GM21360 (cell line): ENCODE results near the gene AGK.

Experiments used
- ATAC-seq: cut with Tn5 transposase; IDR thresholded peaks from one replicate; pipeline ENCODE4 v1.9.1; 2021; ENCODE audit warnings: mild to moderate bottlenecking, moderate library complexity; ENCODE audit not compliant: unreplicated experiment

Gene AGK

GRCh38 chr7:141584935-141585334 lies 33.7 kb downstream of the AGK start:
- ATAC-seq, result no peak

DNA sequence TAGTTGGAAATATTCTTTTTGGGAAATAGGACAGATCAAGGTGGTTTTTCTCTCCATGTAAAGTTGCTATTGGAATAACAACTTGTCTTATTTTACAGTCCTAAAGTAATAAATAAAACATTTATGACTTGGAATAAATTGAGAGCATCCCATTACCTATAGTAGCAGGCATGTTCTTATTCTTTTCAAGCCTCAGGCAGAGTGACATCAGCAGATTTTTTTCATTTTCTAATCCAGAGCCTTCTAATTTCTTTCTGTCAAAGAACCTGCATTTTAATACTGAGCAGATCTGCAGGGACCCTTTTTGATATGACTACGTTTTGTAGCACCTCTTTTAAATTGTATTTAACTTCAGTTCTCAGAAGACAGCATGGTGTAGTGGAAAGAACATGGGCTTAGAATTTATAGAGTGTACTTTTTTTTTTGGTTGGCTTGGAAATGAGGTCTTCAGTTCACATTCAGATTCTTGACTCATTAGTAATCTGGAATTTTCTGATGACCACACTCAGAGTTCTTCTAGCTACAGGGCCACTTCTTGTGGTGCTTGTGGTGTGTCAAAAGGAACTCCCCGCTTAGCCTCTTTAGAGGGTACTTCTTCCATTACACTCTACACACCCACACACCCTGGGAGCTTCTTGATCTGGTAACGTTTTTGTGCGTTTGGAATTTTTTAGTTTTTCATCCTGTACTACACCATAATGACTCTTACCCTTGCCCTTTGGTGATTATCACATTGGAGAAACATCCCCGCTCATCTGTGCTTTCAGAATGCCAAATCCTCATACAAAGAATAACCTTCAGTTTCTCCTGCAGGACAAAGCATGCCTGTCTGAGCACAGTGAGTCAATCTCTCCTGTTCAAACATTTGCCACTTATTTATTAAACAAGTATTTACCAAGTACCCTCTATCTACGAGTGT lies 34.6 kb downstream of the AGK start:
- ATAC-seq, result peak; percentile 92

GRCh38 chr7:141586878-141587277 lies 35.7 kb downstream of the AGK start:
- no peak for ATAC-seq

DNA sequence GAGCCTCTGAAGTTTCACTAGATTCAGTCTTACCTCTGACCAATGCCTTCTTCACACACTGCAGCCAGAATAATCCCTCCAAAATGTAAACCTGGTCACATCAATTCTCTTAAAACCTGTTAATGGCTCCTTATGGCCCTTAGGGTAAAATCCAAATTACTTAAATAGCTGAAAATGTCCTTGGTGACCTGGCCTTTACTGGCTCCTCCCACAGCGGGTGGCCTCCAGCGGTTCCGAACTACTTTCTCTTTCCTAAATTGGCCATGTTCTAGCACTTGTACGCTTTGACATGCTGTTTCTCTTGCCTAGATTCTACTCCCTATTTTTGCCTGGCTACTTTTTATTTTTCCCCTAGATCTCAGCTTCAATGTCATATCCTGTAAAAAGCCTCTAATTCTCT lies 36.1 kb downstream of the AGK start:
- ATAC-seq, result no peak

DNA sequence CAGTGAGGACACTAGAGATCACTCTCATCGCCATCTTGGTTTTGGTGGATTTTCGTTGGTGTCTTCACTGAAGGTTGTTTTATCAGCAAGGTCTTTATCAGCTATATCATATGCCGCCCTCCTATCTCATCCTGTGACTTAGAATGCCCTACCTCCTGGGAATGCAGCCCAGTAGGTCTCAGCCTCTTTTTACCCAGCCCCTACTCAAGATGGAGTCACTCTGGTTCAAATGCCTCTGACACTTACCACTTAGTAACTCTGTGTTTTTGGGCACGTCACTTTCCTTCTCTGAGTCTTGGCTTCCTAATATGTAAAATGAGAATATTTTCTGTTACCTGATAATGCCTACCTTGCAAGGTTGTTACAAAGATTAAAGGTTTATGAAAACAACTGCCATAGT lies 37.7 kb downstream of the AGK start:
- no peak for ATAC-seq

DNA sequence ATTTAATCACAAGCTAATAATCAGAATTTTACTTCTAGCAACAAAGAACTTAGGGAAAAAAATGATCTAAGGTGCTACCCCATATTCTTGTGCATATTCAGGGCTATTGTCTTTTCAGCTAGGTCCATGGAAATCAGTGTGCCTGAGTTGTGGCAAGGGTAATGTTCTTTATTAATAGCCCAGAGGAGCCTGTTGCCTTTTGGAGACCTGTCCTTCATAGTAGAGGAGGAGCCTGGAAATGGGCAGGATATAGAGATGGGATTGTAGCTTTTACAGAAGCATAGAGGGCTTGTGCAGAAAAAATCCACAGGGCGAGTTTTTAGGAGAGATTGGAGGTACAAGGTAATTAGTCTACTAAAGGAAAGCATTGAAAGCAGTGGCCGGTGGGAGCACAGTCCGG lies 38.9 kb downstream of the AGK start:
- no peak for ATAC-seq

DNA sequence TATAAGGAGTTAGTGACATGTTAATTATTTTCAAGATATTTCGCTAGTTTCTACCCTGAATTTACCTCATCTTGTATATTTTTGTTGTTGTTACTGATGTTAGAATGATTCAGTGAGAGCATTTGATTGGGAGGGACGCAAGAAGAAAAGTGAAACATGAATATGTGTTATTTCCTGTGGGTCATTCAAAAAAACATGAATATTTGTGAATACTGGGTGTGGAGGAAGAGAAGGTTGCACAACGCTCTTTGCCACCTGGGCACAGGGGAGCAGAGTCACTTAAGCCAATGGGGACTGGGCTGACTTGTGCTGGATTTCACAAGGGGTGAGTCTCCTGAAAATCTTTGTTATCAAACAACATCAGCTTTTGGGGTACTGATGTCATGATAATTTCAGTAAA lies 39.5 kb downstream of the AGK start:
- no peak for ATAC-seq

DNA sequence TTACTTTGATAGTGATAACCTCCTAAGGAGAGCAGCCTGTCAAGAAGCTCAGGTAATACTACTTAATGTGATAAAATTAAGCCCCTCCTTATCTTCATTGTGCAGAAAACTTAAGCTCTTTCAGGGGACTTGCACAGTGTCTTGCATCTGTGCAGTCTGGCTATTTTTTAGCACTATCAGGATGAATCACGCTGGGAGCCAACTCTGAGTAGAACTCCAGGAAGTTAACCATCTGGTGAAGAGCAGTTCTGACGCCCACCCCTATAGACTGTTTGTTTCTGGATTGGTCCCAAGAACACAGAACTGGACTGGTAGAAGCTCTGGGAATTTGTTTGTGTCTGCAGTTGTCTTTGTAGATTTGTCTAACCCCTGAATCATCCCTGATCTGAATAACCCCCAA lies 41.9 kb downstream of the AGK start:
- ATAC-seq, result peak; percentile 71

- ATAC-seq, result no peak
Measured at GRCh38 chr7:141597966-141598365, 46.8 kb downstream of the AGK start.

GRCh38 chr7:141598408-141598807 lies 47.2 kb downstream of the AGK start:
- ATAC-seq, result no peak

DNA sequence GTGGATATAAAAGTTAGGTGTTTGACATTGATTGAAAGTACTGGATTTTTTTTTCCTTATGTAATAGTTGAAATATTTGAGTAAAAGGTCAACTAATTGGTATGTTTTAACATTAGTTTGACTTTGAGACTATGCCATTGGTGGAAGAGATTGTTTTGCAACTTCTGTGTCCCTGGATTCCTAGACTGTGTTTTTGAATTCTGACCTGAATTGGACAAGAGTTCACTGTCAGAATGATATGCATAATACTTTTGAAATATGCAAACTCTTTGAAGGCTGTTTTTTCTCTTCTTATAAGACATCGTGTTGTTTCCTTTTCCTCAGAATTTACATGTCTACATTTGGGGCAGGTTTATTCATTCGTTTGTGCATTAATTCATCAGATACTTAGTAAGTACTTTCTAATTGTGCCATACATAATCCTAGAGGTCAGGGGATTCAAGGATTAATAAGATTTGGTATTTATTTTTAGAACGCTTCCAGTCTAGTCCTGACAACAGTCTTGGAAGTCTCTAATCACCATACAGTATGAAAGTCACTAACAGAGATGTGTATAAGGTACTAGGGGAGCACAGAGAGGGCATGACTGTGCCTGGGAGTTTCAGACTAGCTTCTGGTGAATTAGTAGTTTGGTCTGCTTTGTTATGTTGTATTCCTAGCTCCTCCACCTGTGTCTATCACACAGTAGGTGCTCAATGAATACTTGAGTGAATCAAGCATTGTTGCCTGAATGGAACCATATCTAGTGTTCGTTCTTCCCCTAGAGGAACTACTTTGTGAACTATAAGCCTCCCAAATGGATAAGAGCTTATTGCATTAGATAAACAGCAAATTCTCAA lies 49.2 kb downstream of the AGK start:
- ATAC-seq, result no peak

DNA sequence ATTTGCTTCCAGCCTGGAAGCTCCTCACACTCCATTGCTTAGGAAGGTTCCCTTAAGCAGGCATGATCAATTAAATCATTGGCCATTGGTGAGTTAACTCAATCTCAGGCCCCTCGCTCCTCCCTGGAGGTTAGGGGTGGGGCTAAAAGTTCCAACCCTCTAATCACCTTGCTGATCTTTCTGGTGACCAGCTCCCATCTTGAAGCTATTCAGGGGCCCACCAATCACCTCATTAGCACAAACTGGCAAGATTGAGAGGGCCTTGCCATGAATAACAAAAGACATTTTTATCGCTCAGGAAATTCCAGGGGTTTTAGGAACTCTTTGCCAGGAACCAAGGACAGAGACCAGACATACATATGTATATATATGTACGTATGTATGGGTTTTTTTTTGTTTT lies 58.4 kb downstream of the AGK start:
- no peak for ATAC-seq

DNA sequence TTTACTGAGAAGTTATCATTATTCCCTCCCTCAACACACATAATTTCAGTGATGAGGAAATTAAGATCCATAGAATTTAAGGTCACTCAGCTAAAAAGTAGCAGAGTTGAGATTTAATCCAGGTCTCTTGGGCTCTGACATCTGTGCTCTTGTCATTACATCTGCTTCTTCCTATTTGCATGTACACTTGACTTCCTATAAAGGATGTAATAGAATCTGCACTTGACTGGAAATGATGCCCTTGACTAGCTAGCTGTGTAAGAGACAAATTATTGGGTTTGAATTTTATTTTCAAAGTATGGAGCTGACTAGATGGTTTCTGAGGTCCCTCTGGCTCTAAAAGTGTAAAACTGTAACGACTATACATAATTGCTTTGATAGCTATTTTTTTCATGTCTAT lies 59.5 kb downstream of the AGK start:
- no peak for ATAC-seq

DNA sequence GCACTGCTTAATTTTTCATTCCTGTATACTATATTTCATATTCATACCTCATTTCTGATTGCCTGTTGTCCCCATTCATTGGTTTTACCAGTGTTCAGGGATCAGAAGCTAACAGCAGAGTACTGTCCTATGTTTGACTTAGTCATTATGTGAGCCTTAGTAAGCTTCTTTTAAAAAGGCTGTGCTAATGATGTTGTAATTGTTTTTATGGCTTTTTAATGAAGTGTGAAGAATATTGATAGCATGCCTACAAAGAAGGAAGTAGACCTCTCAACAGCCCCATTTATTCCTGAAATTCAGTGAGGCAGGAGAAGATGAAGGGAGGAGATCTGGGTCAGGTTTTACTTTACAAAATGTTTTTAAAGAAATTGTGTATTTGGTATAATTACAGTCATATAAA lies 61.7 kb downstream of the AGK start:
- no peak for ATAC-seq

GRCh38 chr7:141617280-141617679 lies 66.1 kb downstream of the AGK start:
- ATAC-seq, result no peak

- ATAC-seq, result no peak
Measured at GRCh38 chr7:141619745-141620144, 68.5 kb downstream of the AGK start.

DNA sequence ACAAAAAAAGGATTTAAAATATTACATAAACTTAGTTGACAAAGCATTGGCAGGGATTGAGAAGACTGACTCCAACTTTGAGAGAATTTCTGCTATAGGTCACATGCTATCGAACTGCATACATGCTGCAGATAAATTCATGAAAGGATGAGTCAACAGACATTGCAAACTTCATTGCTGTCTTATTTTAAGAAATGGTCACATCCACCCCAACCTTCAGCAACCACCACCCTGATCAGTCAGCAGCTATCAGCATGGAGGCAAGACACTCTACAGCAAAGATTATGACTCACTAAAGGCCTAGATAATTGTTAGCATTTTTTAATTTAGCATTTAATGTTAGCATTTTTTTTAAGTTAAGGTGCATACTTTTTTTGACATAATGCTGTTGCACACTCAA lies 73.6 kb downstream of the AGK start:
- ATAC-seq, result no peak

GRCh38 chr7:141630621-141631020 lies 79.4 kb downstream of the AGK start:
- ATAC-seq, result no peak

GRCh38 chr7:141631525-141631924 lies 80.3 kb downstream of the AGK start:
- ATAC-seq, result no peak

DNA sequence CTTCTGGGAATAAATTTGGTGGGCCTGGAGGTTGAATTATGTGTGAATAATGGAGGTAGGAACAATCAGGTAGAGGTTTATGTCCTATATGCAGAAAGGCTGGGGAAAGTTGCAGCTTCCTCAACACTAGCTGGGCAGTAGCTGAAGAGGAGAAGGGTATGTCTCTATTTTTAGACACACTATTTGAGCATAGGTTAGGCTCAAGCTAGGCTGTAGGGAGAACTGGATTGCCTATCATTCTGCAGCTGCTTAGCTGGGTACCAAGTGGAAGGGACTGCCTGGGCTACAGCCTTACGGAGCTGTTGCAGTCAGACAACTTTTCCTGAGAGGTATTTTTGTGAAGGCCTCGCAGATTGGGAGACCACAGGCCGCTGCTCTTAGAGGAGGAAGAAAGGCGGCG lies 82.9 kb downstream of the AGK start:
- no peak for ATAC-seq

DNA sequence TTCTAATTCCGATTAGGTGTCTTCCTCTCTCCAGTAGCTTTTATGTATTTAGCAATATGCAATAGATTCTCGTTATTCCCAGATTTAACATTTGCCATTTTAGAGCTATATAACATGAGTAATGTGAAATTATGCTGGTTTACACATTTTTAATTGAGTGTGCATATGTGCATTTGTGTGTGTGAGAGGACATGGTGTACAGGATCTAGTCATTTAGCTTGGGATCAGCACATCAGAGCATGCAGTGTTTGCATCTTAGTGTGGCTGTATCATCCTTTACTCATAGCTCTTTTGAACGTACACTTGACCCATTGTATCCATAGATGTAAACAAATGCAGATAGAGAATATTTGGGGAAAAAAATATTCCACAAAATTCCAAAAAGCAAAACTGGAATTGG lies 84.8 kb downstream of the AGK start:
- no peak for ATAC-seq

- ATAC-seq, result no peak
Measured at GRCh38 chr7:141640239-141640840, 89.1 kb downstream of the AGK start.
